Pons (tissue), 1 donor: Measurements from ENCODE around the gene C3orf52.

Experiments used
- DNase-seq: peaks from one replicate; pipeline ENCODE4 v3.0.0-alpha.2; 2016; ENCODE audit warnings: low spot score

The C3orf52 gene

DNA sequence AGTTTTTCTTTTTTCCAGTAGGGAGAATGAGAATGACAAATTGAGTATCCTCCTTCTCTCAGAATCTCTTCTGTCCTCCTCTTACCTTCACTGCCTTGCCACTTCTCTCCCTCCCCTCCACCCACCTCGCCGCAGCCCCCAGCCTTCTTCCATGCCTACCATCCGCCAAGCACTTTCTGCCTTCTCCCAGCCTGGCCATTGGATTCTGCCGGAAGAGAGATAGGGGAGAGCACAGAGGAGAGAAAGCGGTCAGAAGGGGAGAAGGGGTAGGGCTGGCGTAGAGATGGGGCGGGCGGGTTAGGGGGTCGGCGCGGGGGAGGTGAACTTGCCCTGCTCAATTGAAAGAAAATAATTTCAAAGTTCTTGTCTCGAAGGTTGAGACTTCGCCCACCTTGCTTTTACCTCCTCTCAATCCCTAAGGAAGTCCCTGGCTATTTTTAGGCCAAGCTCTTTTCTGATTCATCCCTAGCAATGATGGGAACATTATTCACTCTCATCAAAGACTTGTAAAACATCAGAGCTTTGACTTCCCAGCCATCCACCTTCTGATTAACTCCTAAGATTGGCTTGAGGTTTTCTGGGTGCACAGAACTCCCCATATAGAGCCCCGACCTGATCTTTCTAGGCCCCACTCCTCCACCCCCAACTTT lies 811 bp downstream of the C3orf52 start:
- DNase-seq: no peak

DNA sequence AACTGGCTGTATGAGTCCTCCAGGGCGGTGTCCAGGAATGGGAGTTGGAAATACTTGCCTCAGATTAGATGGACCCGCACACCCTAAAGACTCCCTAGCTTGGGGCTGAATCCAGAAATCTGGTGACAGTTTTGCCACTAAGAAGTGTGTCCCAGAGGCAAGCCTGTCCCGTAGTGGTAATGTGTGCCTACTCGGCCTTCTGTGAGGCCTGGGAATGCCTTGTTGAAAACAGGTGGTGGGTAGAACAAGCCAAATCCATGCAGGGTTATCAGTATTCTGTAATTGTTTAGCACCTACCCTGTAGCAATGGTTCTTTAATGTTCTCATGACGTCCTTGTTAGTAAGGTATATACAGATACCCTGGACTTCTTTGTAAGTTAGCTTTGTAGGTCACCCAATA lies 1.6 kb downstream of the C3orf52 start:
- no peak for DNase-seq

DNA sequence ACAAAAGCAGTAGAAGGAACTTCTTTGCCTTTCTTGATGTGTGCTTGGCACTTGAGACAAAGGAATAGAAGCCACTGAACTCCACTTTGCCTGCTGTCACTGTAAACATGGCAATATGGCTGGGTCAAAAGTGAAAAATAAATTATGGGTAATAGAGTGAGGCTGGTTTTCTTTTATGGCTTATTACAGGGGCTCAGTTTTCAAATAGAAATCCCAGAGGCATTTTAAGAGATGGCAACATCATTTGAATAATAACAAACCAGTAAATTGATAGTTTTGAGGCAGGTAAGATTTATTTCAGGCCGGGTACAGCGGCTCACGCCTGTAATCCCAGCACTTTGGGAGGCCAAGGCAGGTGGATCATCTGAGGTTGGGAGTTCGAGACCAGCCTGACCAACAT lies 2.8 kb downstream of the C3orf52 start:
- DNase-seq: no peak

DNA sequence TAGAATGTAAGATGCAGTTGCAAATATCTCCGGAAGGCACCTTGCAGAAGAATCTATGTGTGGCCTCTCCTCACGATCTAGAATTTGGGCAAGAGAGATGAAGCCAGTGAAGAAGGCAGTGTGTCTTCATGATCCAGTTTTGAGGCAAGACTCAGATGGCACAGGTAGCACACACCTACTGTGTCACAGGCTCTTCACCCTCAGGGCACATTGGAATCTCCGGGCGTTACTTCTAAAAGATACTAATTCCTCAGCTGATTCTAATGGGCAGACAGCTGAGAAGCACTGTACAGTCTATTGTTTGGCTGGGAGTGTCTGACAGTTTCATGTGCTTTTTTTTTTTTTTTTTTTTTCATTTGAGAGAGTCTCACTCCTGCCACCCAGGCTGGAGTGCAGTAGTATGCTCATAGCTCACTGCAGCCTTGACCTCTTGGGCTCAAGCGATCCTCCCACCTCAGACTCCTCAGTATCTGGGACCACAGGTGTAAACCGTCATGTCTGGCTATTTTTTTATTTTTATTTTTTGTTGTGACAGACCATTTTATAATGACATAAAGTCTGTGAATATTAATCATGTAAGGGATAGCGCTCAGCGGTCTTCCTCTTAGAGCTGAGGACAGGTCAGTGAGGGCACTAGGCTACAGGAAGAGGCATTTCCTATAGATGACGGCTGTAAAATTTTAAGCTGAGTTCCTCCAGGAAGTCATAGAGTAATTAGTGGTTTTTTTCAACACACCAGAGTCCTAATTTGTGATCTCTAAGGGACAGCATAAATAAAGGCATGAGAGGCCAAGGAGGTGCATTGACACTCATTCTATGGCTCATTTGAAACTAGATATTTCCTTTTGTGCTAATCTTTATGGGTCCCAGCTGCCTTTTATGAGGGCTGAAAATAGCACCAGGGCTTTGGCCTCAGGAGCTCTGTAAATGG lies 4.0 kb downstream of the C3orf52 start:
- no peak for DNase-seq

DNA sequence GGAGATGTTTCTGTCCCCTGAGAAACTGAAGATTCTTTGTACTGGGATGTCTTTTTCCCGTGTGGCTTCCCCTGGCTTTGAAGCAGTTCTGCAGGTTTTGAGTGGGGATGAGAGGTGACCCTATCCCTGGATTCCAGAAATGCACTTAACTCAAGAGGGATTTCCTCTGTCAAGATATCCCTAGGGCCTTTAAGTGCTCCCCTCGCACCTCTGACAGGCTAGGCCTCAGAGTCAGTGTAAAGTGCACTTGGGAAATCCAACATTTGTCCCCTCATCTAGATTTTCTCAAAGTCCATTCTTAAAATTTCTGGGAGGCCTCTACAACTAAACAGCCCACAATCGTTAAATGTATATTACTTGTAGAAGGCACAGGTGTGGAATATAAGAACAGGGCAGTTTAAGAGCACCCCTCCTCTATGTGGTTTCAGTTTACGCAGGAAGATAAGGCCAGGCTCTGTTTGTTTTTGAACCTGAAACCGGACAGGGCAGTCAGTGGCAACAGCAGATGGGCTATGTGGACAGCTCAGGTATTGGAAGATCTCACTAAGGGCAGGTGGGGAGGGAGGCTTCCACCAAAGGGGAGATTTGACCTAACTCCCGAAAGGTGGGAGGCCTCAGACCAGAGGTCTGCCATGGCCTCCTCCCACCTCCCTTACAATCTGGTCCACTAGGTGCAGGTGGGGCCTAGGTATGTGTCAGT lies 4.8 kb downstream of the C3orf52 start:
- DNase-seq: no peak

DNA sequence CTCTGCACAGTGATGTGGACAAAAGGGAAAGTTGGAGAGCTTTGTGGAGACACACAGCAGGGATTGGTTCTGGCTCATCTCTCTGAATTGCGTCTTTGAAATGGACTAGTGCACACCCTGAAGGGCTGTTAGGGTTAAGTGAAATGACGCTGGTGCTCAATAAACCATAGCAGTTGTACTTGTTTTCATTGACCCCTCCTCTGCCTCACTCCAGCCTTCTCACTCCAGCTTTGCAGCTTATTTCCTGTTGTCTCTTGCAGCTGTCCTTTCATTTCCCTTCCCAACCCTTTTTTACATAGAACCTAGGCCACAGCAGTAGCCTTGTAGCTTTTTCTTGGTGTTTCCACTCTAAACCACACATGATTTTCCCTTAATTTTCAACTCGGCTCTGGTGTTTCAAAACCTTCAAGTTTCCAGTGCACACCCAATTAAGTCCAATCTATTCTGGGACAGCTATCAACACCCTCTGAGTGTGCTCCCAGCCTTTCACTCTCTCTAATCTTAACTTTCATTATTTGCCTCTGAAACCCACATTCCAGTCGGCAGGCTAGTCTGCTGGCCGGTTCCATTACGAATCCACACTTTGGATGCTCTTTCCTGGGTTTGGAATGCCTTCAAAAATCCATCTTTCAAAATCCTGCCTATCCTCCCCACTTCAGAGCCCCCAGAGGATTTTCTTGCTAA lies 6.4 kb downstream of the C3orf52 start:
- no peak for DNase-seq

DNA sequence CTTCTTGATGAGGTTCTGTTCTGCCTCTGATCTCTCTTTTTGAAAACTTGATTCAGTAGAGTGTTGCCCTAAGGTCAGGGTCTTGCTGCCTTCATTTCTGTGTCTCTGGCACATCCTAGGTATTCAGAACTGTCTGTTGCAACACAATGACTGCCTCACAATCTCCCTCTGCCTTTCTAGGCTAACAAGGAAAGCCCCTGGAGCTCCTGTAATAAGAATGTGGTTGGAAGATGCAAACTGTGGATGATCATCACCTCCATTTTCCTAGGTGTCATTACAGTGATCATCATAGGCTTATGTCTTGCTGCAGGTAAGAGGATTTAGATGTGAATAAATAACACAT lies 7.0 kb downstream of the C3orf52 start:
- DNase-seq: no peak

DNA sequence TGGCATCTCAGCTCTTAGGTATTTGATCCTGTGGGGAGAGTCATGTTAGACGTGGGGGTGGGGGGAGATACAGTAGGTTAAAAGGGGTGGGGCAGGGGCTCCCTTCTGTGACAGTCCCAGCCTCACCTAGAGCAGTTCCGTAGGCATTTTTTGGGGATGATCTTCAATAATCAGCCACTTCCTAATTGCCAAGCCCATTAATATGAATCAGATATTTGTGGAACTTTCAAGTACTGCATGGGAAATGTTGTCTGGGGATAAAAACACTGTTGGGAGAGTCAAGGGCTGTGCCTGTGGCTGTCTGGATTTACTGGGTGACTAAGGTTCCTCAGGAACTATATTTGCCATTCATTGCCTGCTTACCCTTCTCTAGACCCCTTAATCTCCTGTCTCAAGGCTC lies 9.5 kb downstream of the C3orf52 start:
- no peak for DNase-seq

DNA sequence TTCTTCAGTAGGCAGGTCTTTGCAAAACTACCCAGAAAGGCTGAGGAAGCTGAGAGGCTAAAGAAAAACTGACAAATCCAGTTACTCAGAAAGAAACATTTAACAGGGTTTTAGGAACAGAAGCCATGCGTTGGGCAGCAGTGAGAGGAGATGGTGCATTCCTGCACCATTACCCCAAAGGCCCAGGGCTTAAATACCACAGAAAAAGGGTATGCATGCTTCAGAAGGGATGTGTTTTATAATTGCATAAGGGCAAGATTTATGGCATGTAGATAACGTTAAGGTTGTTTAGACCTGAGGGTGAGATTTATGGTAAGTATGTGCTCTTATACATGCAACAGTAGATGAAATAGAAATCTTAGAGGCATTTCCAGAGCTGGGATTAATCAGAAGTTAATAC lies 10.0 kb downstream of the C3orf52 start:
- no peak for DNase-seq

DNA sequence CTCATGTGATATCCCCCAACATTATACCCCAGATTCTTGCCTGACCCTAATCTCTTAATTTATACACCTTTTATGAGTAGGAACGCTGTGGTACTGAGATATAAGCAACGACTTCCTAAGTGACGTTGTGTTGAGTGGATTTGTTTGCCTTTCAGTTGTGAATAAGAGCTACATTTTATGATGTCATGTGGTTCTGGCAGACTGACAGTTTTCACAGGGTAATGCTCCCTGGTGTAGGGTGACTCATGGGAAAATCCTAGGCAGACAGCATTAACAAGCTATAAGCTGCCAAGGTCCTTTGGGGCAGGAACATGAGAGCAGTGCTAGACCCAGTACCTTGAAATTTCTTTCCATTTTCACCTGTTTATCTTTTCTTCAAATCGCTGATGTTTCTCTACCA lies 11.2 kb downstream of the C3orf52 start:
- peak; percentile 6 for DNase-seq

DNA sequence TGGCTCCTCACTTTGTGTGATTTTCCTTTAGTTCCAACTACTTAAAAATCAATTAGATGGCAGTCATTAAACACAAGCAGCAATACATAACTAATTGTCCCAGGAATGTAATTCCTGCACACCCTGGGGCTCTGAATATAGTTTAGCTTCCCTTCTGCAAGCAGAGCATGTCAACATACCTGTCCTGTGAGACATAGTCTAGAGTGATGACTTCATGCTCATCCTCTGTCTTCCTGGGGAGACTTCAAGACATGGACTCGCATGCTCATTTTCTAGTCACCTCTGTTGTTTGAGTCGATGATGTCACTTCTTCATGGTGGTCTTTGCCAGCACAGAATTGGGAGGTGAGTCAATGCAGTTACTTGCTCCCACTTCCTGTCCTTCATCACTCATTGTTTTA lies 15.7 kb downstream of the C3orf52 start:
- DNase-seq: no peak

DNA sequence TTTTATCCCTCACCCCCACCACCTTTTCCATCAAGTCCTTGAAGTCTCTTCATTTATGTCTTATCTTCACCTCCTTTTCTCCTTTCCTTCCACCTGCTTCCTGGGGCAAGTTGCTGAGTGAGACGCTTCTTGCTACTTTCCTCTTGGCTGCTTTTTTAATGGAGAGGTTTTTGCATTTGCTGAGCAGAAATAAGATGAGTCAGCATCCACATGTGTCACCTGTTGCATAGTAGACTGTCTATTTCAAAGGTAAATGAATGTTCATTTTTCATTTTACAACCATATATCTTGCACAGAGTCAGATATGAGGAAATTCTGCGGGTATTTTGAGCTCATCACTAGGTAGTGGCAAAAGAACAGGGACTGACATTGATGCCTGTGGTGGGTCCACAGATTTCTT lies 18.6 kb downstream of the C3orf52 start:
- DNase-seq: no peak

DNA sequence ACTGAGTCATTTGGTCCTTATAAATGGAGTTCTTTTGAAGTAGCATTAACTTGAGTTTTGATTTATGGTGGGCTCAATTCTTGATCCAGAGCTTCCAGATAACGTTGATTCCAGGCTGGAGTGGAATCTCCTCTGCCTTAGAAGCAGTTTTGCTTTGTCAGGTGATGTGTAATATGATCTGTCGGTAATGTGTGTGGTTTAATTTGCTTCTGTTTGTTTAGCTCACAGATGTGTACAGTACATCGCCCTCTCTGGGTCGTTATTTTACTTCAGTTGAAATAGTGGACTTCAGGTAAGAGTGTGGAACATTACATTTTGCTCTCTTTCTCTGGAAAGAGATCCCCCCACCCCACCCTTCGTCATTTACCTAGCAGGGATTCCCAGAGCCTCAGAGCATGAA lies 23.1 kb downstream of the C3orf52 start:
- DNase-seq: no peak

DNA sequence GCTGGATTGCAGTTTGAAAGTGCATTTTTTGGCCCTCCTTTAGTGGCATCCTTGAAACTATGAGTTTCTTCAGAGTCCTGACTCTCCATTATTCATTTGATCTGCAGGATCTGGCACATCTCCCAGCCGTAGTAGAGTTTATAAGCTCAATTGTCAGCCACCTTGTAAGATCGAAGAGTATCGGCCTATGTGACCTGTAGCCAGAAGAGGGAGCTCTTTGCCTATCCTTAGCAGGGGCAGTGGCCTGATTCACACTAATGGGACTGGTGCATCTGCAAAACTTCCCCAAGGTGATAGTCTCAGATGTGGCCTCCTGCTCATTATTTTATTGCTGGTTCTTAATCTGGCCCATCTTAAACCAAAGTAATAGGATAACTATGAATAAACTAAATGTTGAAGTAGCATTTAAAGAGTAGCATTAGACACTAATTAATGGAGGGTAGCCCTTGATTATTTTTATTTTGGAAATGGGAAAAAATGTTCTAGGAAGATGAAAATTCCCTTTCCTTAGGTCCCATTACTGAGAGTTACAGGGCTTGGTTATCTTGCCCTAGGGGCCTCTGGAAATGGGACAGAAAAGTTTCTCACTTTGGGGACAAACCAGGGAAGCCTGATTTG lies 25.7 kb downstream of the C3orf52 start:
- peak; percentile 79 for DNase-seq

DNA sequence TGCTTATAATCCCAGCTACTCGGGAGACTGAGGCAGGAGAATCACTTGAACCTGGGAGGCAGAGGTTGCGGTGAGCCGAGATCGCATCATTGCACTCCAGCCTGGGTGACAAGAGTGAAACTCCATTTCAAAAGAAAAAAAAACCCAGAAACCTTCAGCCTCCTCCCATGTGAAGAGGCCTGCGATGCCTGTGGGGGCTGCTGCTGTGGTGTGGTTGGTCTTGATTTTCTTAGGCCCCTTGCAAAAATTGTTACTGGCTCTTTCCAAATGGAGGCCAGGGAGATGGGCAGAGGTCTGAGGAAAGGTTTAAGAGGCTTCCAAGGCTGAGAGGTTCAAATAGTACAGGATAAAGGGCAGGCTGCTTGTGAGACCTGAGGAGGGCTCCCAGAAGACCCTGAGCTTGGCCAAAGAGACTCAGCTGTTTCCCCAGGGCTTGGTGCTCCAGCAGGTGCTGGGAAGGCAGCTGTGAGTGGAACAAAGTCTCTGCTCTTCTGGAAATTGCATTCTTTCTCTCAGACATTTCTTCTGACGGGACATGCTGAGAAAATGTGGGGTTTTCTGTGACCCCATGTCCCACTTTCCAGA lies 28.5 kb downstream of the C3orf52 start:
- no peak for DNase-seq

DNA sequence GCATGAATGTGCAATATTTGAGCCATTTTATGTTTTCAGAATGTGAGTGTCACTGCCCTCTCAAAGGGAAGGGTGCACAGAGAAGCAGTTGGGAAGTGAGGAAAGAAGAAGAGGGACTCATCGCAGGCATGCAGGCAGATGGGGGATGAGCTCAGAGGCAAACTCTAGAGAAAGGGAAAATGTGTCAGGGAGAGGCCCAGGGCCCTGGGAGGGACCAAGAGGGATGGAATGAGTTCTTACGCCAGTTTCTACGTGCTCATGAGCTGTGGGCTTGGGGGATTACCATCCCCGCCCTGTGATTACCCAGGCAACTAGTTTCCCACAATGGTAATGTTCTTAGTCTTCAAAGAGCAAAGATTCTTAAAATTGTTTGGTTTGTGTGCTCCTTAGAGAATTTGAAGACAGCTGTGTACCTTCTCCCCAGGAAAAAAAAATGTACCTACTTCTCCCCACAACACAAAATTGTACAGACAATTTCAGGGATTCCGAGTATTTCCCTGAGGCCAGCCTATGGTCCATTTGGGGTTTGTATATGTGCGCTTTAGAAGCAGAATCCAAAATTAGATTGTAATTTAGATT lies 29.1 kb downstream of the C3orf52 start:
- DNase-seq: no peak

DNA sequence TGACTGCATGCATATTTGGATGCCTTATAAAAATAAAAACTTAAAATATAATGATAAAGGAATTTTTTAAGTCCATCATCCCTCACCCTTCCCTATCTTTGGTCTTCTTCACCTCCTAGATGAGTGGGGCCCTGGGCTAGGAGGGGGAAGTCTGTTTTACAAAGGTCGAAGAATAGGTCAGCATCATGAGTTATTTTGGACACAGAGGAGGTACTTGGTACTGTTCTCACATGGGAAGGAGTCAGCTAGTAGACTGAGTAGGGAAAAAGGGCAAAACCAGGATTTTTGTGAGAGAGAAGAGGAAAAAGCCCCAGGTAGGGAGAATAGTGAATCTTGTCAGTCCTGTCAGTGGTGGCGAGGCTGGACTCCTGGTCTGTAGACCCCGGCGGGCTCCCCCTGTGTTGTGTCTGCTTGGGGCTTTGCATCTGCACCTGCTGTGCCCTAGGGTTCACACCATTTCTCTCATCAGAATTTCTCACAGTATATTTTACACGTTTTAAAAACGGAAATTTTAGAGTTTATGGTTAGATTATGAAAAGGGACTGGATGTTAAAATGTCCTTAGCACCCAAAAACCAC lies 29.7 kb downstream of the C3orf52 start:
- no peak for DNase-seq

DNA sequence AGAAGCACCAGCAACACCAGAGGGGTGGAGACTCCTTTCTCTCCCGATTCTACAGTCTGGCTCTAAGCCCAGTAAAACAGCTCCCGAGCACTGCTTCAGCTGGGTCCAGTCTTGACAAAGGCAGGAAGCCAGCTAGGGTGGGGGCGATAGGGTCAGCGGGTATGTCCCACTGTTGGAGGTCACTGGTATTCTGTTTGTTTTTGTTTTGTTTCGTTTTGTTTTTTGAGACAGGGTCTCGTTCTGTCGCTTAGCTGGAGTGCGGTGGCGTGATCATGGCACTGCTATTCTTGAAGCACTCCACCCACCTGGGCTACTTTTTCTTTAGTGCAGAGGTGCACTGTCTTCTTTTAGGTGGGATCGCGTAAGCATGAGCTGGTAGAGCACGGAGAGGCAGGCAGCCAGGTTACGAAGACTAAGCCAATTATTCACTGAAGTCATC lies 30.6 kb downstream of the C3orf52 start:
- no peak for DNase-seq

DNA sequence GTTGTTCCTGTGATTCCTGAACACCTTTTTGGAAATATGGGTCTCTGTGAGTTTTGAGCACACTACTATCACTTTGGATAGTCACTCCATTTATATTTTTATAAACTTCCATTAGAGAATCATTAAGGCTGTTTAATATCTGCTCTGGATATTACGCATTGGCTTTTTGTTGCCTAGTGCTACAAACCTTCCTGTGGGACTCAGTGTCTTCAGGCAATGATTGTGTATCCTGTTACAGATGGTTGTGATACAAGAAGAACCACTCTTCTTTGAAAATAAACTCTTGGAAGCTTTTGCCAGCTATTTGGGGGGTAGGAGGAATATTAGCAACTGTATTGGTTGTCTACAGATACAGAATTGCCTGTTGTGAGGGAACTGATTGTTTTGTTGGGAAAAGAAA lies 31.2 kb downstream of the C3orf52 start:
- DNase-seq: no peak

DNA sequence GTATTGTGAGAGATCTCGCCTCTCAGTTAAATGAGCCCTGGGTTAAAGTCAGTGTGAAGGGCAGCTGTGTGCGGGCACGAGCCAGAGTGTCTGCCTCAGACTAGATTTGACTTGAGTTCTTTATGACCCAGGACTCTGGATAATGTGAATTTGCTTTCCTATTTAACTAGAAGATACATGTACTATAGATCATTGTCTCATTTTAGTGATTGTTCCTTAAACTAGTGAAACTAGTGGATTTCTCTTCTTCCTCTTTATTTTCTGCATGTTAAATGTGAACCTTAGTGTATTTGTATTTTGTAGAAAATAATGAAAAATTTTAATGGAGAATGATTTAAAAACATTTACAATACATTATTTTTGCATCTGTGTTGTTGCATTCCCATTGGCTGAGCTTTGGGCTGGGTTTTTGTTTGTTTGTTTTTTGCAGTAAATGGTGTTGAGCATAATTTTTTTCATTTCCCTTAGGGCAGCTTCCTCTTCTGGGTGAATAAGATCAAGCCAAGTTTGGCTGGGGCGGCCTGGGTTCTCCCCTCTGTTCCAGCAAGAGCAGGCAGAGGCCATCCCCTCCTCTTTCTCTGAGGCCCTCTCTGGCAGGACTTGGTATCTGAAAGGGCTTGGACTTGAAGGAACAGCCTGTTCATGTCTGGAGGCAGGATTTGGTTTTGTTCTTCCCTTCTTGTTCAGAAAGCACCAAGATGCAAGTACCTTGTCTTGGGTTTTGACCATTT lies 31.8 kb downstream of the C3orf52 start:
- DNase-seq: peak; percentile 67
